GM12801 (cell line): ENCODE data around the gene ASPDH.

Experiments used
- CTCF ChIP-seq: IDR thresholded peaks from one replicate; pipeline ENCODE4 v1.5.1; 2011; ENCODE audit warnings: control low read depth; ENCODE audit not compliant: insufficient read length; ENCODE audit errors: extremely low read depth

The ASPDH gene

GRCh38 chr19:50505856-50506611 is 7.7 kb downstream of the ASPDH start:
- TF ChIP-seq CTCF = no peak

DNA sequence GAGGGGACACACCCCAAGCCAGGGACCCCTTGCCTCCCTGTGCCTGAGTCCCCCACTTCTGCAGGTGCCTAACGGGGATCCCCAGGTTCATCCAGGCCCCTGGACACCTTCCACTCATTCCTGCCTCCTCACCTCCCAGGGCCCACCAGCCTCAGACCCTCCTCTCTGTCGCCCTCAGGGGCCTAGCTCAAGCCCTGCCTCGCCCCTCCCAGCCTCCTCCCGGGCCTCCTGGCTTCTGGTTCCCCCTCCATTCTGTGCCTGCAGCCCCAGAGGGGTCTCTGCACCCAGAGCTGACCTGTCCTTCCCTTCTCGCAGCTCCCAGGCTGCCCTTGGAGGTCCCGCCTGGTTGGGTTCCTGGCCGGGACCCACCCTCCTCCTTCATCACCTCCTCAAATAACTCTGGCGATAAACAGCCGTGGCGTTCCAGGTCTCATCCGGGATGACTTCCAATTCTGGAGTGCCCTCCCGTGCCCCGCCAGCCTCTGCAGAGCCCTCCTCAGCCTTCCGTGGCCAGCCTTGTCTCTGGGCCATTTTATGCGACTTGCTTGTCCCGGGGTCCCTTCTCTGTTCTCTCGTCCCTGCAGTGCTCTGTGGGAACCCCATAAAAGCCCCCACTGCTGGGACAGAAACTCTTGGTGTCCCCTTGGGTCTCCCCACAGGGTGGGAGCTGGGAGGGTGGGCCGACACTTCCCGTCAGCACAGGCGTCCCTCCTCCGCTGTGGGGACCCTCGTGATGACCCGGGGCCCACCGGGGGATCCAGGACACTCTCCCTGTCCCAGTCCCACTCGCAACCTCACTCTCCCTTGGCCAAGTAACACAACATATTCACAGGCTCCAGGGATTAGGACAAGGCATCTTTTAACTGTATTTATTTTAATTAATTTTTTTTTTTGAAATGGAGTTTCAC is 11.9 kb downstream of the ASPDH start:
- TF ChIP-seq CTCF = no peak

DNA sequence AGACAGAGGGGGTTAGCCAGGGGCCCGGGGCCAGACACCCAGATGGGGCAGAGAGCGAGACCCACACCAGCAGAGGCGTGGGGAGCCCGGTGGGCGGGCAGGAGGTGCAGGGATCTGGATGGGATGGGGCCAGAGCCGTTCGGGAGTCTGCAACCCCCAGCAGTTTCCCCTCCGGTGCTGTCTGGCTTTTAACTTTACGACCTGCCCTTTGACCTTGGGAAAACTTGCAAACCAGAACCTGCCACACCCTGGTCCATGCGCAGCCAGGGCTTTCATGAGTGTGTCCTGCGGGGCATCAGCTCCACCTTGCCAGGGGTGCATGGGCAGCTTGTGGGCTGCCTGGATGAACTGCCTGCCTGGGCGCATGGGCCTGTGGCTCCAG is 12.5 kb downstream of the ASPDH start:
- TF ChIP-seq CTCF = no peak

GRCh38 chr19:50500753-50501151 is 13.0 kb downstream of the ASPDH start:
- no peak for TF ChIP-seq CTCF

- TF ChIP-seq CTCF = no peak
These were observed 13.5 kb downstream of the ASPDH start for GRCh38 chr19:50500060-50500752.

- TF ChIP-seq CTCF = no peak
These were observed 15.3 kb downstream of the ASPDH start for GRCh38 chr19:50498219-50499056.

DNA sequence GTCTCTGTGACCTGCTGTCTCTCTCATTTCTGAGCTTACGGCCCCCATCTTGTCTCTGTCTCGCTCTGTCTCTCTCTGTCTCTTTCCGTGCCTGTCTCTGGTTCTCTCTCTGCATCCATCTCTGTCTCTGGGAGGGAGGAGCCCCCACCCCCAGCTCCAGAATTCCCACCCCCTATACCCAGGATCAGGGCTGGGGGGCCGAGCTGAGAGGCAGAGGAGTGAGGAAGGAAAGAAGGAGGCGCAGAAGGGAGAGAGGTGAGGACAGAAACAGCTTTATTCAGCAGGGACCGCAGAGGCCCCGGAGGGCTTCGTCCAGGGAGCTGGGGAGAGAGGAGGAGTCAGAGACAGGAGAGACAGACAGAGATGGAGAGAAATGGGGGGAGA is 16.7 kb downstream of the ASPDH start:
- TF ChIP-seq CTCF = no peak
